Measurements from ENCODE around the gene MYO1B. TPM values are rescaled to one million over a fixed set of nuclear protein-coding genes. Genes with fewer than 3 reads are reported as not detected.
A peak's percentile ranks its signal among the peaks of the same experiment; 100 is the strongest.

MYO1B gene
- total RNA-seq: under 1 TPM; 0.21 to 0.80 (median 0.29) TPM
- total RNA-seq (2013): 4.6 TPM

- no peak within 1 kb of the TSS for H3K27ac Mint-ChIP-seq
- Histone ChIP-seq H3K9me3 (ENCODE audit: control insufficient read depth, insufficient read depth, low read length) (peaks cover 2% of the 10 kb centered on the region), H3K27ac (ENCODE audit: low read length) (no peak within 1 kb of the TSS), H3K4me3 (ENCODE audit: low read length) (peak within 1 kb of the TSS; percentile 33), H3K27me3 (ENCODE audit: control insufficient read depth, insufficient read depth, low read length) (peaks cover 16% of the 10 kb centered on the region), H3K4me1 (ENCODE audit: control insufficient read depth, insufficient read depth, low read length) (peaks cover 3% of the 10 kb centered on the region), H3K36me3 (ENCODE audit: control insufficient read depth, insufficient read depth, low read length) (no peaks in the 10 kb centered on the region)
- H3K4me3 Mint-ChIP-seq: peak within 1 kb of the TSS; percentile 81
- peak; percentile 69 to 78 (median 74) for ATAC-seq
- peaks cover 36% of the 10 kb centered on the region in 2 donors for H3K27me3 Mint-ChIP-seq (ENCODE audit: low read depth in 2 of 2)
- H3K36me3 Mint-ChIP-seq: no peaks in the 10 kb centered on the region
- under 1% methylated on average over 112 of the region's 112 CpGs for WGBS (ENCODE audit: insufficient coverage)
- TF ChIP-seq, protein P1, sequence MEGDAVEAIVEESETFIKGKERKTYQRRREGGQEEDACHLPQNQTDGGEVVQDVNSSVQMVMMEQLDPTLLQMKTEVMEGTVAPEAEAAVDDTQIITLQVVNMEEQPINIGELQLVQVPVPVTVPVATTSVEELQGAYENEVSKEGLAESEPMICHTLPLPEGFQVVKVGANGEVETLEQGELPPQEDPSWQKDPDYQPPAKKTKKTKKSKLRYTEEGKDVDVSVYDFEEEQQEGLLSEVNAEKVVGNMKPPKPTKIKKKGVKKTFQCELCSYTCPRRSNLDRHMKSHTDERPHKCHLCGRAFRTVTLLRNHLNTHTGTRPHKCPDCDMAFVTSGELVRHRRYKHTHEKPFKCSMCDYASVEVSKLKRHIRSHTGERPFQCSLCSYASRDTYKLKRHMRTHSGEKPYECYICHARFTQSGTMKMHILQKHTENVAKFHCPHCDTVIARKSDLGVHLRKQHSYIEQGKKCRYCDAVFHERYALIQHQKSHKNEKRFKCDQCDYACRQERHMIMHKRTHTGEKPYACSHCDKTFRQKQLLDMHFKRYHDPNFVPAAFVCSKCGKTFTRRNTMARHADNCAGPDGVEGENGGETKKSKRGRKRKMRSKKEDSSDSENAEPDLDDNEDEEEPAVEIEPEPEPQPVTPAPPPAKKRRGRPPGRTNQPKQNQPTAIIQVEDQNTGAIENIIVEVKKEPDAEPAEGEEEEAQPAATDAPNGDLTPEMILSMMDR (IDR thresholded peaks at IDR 0.05): no peak
- peaks cover 4 to 11% of the 10 kb centered on the region in 2 donors for H3K4me1 Mint-ChIP-seq
- DNase-seq: peak; percentile 34 to 63
- no peaks in the 10 kb centered on the region for H3K9me3 Mint-ChIP-seq
- intact Hi-C loops (cut with micrococcal nuclease): no loop called here
Measured at GRCh38 chr2:191245046-191245868, at the start of gene MYO1B. Gene MYO1B (plus strand): TSS chr2:191245404. CDS start chr2:191276896, 31,492 bp downstream.

DNA sequence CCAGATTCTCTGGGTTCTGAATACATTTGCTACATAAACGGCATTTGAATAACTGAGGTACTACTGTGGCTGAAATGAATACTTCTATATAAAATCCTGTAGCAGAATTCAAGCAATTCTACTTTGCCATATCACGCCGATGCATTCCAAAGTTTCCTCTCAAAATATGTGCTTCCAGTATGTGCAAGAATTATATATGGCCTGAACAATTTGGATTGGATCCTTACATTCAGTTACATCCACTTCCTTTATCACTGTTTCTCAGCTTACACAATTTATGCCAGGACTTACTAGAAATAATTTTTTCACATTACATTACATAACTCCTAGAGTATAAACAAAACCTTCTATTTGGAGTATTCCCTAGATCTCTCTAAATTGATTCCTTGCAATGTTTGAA, 48.1 kb upstream of the MYO1B start:
- ATAC-seq (no peak), DNase-seq (no peak)
- Histone ChIP-seq H3K27ac (ENCODE audit: low read length) (no peak overlapping the region), H3K4me1 (ENCODE audit: control insufficient read depth, insufficient read depth, low read length) (peaks cover 6% of the 10 kb centered on the region), H3K9me3 (ENCODE audit: control insufficient read depth, insufficient read depth, low read length) (no peaks in the 10 kb centered on the region), H3K4me3 (ENCODE audit: low read length) (no peak overlapping the region), H3K27me3 (ENCODE audit: control insufficient read depth, insufficient read depth, low read length) (no peaks in the 10 kb centered on the region), H3K36me3 (ENCODE audit: control insufficient read depth, insufficient read depth, low read length) (peaks cover 4% of the 10 kb centered on the region)
- Mint-ChIP-seq H3K9me3 (no peaks in the 10 kb centered on the region), H3K4me1 (peaks cover 27 to 32% of the 10 kb centered on the region in 2 donors), H3K36me3 (no peaks in the 10 kb centered on the region), H3K27ac (no peak overlapping the region), H3K4me3 (no peak overlapping the region), H3K27me3 (ENCODE audit: low read depth in 2 of 2) (no peaks in the 10 kb centered on the region)
- WGBS (ENCODE audit: insufficient coverage): 100% methylated on average over 2 of the region's 3 CpGs
- TF ChIP-seq, protein P1 (IDR thresholded peaks at IDR 0.05): no peak
- intact Hi-C loops (cut with micrococcal nuclease): no loop called here

DNA sequence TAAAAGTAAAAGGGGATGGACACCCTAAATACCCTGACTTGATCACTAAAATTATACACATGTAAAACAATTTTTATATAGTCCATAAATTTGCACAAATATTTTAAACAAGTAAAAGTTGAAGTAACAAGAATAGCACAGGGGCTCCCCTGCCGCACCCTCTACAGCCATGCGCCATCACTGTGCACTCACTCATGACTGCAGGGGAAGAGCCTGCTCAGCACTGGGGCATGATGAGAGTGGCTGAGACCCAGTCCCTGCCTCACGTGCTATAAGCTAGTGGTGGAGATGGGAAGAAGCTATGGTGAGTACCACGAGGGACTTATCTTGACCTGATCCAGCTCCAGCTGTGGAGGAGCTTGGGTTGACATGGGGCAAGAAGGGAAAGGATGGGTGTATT, 46.9 kb upstream of the MYO1B start:
- no peaks in the 10 kb centered on the region for H3K27me3 Mint-ChIP-seq (ENCODE audit: low read depth in 2 of 2)
- no peaks in the 10 kb centered on the region for H3K9me3 Mint-ChIP-seq
- H3K36me3 Mint-ChIP-seq: no peaks in the 10 kb centered on the region
- Histone ChIP-seq H3K27ac (ENCODE audit: low read length) (no peak overlapping the region), H3K4me3 (ENCODE audit: low read length) (no peak overlapping the region), H3K27me3 (ENCODE audit: control insufficient read depth, insufficient read depth, low read length) (no peaks in the 10 kb centered on the region), H3K4me1 (ENCODE audit: control insufficient read depth, insufficient read depth, low read length) (peaks cover 12% of the 10 kb centered on the region), H3K9me3 (ENCODE audit: control insufficient read depth, insufficient read depth, low read length) (no peaks in the 10 kb centered on the region), H3K36me3 (ENCODE audit: control insufficient read depth, insufficient read depth, low read length) (peaks cover 4% of the 10 kb centered on the region)
- DNase-seq: no peak
- no peak overlapping the region for H3K4me3 Mint-ChIP-seq
- intact Hi-C loops (cut with micrococcal nuclease): no loop called here
- no peak overlapping the region for H3K27ac Mint-ChIP-seq
- H3K4me1 Mint-ChIP-seq: peaks cover 39 to 43% of the 10 kb centered on the region in 2 donors
- TF ChIP-seq, protein P1 (IDR thresholded peaks at IDR 0.05): no peak
- 88% methylated on average over 4 of the region's 4 CpGs for WGBS (ENCODE audit: insufficient coverage)
- ATAC-seq: no peak
